K562 (cell line): Measurements from ENCODE around the gene IL23A. TPM values are rescaled to one million over a fixed set of nuclear protein-coding genes. Genes with fewer than 3 reads are reported as not detected.
A peak's percentile ranks its signal among the peaks of the same experiment; 100 is the strongest.

ENCODE experiments used
- E2F3 ChIP-seq: fragments of 250-450 bp; sonication (Bioruptor Pico); IDR thresholded peaks from 2 replicates; pipeline ENCODE4 v1.4.0; 2020; ENCODE audit warnings: mild to moderate bottlenecking
- HNRNPLL ChIP-seq: fragments of 200-400 bp; formaldehyde crosslinking; IDR thresholded peaks from 2 replicates; pipeline ENCODE4 v1.6.1; 2017; ENCODE audit warnings: low read length, low read depth, mild to moderate bottlenecking; ENCODE audit not compliant: poor library complexity, severe bottlenecking
- MEIS2 ChIP-seq: fragments of 450-650 bp; IDR thresholded peaks from 2 replicates; pipeline ENCODE4 v1.6.1; 2014; ENCODE audit warnings: mild to moderate bottlenecking; ENCODE audit not compliant: partially characterized antibody
- MTA2 ChIP-seq: fragments of 450-650 bp; IDR thresholded peaks from 2 replicates; pipeline ENCODE4 v1.6.1; 2016; ENCODE audit warnings: low read depth
- MTA3 ChIP-seq: fragments of 450-650 bp; formaldehyde crosslinking; IDR thresholded peaks from 2 replicates; pipeline ENCODE4 v1.6.1; 2017; ENCODE audit warnings: mild to moderate bottlenecking, borderline replicate concordance
- NFXL1 ChIP-seq: fragments of 450-650 bp; formaldehyde crosslinking; IDR thresholded peaks from 2 replicates; pipeline ENCODE4 v1.4.0; 2021; ENCODE audit warnings: mild to moderate bottlenecking
- NR4A1 ChIP-seq, 2 experiments: fragments of 250-450 bp in 1 of 2; fragments of 450-650 bp in 1 of 2; sonication (Bioruptor Pico) in 1 of 2; IDR thresholded peaks; 2 replicates each; pipeline versions ENCODE4 v1.4.0 to v1.6.1; 2016 to 2020; ENCODE audit warnings: mild to moderate bottlenecking in 2 of 2, missing compliant biosample characterization in 1 of 2, missing genetic modification characterization in 1 of 2, moderate library complexity in 1 of 2
- NUFIP1 ChIP-seq: fragments of 450-650 bp; IDR thresholded peaks from 2 replicates; pipeline ENCODE4 v1.6.1; 2018; ENCODE audit not compliant: partially characterized antibody
- SOX6 ChIP-seq: fragments of 450-650 bp; IDR thresholded peaks from 2 replicates; pipeline ENCODE4 v1.6.1; 2014; ENCODE audit warnings: mild to moderate bottlenecking
- ZNF146 ChIP-seq: IDR thresholded peaks from one replicate; pipeline ENCODE4 v1.6.1; 2018; ENCODE audit warnings: missing compliant biosample characterization; ENCODE audit not compliant: unreplicated experiment
- ZNF24 ChIP-seq: fragments of 450-650 bp; IDR thresholded peaks from 2 replicates; pipeline ENCODE4 v1.6.1; 2016
- ZNF408 ChIP-seq: fragments of 250-450 bp; sonication (Bioruptor Pico); IDR thresholded peaks from 2 replicates; pipeline ENCODE4 v1.4.0; 2020; ENCODE audit warnings: low read depth, mild to moderate bottlenecking, moderate library complexity
- ZNF780A ChIP-seq: fragments of 250-450 bp; sonication (Bioruptor Pico); IDR thresholded peaks from 2 replicates; pipeline ENCODE4 v1.5.0; 2021; ENCODE audit warnings: mild to moderate bottlenecking
- polyA plus RNA-seq, 8 experiments: library from polyadenylated mRNA; depleted of rRNA in 4 of 8; stranded (reverse) in 5 of 8; unstranded in 3 of 8; fragments of >200 nt; fragmentation: Nextera tagmentation in 2 of 8; fragmentation: Illumina TruSeq in 1 of 8; extraction: Ambion mirVana in 2 of 8; extraction: Trizol in 1 of 8; gene quantifications; 2 replicates each; pipeline versions ENCODE4 v1.2.1 to v1.2.3, GENCODE V29; 2011 to 2014; ENCODE audit warnings: inconsistent platforms in 1 of 8, missing spikeins in 1 of 8
- total RNA-seq, 7 experiments: library from RNA; depleted of rRNA in 6 of 7; stranded (reverse); fragments of >200 nt in 6 of 7; fragmentation: Illumina TruSeq in 2 of 7; extraction: Trizol in 2 of 7; gene quantifications; 2 replicates each; pipeline versions ENCODE4 v1.2.1 to v1.2.3, GENCODE V29; 2011 to 2021; ENCODE audit warnings: low replicate concordance in 1 of 7
- TF ChIP-seq, protein P1 (sequence below), 2 experiments: fragments of 200-800 bp in 1 of 2; sonication (Bioruptor generic) in 1 of 2; sonication (generic) in 1 of 2; formaldehyde crosslinking in 1 of 2; IDR thresholded peaks in 1 of 2; conservative IDR thresholded peaks in 1 of 2; 2 replicates each; pipeline versions ENCODE4 v1.5.0 to v1.6.1; 2016 to 2020; ENCODE audit warnings: missing compliant biosample characterization in 1 of 2, missing genetic modification characterization in 1 of 2, missing genetic modification reagents in 1 of 2
- TF ChIP-seq, protein P2 (sequence below): fragments of 450-650 bp; formaldehyde crosslinking; IDR thresholded peaks from 2 replicates; pipeline ENCODE4 v1.4.0; 2020; ENCODE audit warnings: mild to moderate bottlenecking, mixed read lengths

IL23A gene
- total and polyA plus RNA-seq, 9 of the 15 experiments (the other 6 are each of a cell fraction or from before 2014, with no cell fraction given), result 4.4 to 37.2 (median 9.6) TPM

DNA sequence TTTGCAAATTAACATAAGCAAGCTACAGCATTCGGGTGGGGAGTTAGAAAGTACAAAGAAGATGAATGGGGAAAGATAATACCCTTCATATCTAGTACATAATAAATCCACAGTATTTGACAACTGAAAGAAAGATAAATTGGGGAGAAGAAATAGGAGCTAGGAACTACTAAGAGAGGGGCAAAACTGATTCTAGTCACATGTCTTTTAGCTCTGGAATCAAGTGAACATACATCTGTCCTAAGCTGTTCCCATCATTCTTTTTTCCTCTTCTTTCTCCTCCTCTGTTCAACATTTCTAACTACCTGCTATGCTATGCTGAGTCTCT lies 39.3 kb downstream of the IL23A start (continued):
- TF ChIP-seq NUFIP1 (no peak), MTA2 (no peak; the same call in 1 of the 2 replicates), ZNF24 (peak; percentile 48; the same call in 1 of the 2 replicates), NR4A1 (CRISPR knock-in tag; IDR thresholded peaks at IDR 0.05) (no peak), NR4A1 (tag; IDR thresholded peaks at IDR 0.05) (no peak), E2F3 (CRISPR knock-in tag) (no peak), SOX6 (0 out of 2 replicates have a peak, but pooled peaks have one; percentile 26), MEIS2 (peak; percentile 92), ZNF780A (CRISPR knock-in tag) (no peak), HNRNPLL (no peak), MTA3 (no peak), ZNF146 (CRISPR knock-in tag) (no peak), NFXL1 (CRISPR knock-in tag) (no peak), ZNF408 (CRISPR knock-in tag) (no peak)
- TF ChIP-seq, protein P1, sequence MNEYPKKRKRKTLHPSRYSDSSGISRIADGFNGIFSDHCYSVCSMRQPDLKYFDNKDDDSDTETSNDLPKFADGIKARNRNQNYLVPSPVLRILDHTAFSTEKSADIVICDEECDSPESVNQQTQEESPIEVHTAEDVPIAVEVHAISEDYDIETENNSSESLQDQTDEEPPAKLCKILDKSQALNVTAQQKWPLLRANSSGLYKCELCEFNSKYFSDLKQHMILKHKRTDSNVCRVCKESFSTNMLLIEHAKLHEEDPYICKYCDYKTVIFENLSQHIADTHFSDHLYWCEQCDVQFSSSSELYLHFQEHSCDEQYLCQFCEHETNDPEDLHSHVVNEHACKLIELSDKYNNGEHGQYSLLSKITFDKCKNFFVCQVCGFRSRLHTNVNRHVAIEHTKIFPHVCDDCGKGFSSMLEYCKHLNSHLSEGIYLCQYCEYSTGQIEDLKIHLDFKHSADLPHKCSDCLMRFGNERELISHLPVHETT (CRISPR knock-in tag; conservative IDR thresholded peaks at IDR 0.05 in 1 of 2, IDR thresholded peaks at IDR 0.05 in 1 of 2), result no peak
- TF ChIP-seq, protein P2, sequence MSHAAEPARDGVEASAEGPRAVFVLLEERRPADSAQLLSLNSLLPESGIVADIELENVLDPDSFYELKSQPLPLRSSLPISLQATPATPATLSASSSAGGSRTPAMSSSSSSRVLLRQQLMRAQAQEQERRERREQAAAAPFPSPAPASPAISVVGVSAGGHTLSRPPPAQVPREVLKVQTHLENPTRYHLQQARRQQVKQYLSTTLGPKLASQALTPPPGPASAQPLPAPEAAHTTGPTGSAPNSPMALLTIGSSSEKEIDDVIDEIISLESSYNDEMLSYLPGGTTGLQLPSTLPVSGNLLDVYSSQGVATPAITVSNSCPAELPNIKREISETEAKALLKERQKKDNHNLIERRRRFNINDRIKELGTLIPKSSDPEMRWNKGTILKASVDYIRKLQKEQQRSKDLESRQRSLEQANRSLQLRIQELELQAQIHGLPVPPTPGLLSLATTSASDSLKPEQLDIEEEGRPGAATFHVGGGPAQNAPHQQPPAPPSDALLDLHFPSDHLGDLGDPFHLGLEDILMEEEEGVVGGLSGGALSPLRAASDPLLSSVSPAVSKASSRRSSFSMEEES (CRISPR knock-in tag), result 0 out of 2 replicates have a peak, but pooled peaks have one; percentile 5
